ENCODE results near the gene KRTAP17-1.
"Not testable (repeated sequence)": the region's sequence is repeated elsewhere in the genome, so short reads cannot be mapped to it uniquely, and the experiment has no call there.

- TF ChIP-seq, protein P1, sequence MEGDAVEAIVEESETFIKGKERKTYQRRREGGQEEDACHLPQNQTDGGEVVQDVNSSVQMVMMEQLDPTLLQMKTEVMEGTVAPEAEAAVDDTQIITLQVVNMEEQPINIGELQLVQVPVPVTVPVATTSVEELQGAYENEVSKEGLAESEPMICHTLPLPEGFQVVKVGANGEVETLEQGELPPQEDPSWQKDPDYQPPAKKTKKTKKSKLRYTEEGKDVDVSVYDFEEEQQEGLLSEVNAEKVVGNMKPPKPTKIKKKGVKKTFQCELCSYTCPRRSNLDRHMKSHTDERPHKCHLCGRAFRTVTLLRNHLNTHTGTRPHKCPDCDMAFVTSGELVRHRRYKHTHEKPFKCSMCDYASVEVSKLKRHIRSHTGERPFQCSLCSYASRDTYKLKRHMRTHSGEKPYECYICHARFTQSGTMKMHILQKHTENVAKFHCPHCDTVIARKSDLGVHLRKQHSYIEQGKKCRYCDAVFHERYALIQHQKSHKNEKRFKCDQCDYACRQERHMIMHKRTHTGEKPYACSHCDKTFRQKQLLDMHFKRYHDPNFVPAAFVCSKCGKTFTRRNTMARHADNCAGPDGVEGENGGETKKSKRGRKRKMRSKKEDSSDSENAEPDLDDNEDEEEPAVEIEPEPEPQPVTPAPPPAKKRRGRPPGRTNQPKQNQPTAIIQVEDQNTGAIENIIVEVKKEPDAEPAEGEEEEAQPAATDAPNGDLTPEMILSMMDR (IDR thresholded peaks at IDR 0.05): not testable (repeated sequence)
- TF ChIP-seq POLR2A (IDR thresholded peaks at IDR 0.05): not testable (repeated sequence)
Observed at GRCh38 chr17:41275648-41276190, 39.8 kb downstream of the KRTAP17-1 start, which contains the start of gene KRTAP9-7.
